HEK293T (cell line): ENCODE results near the gene ZNF543.

Source experiments
- ARNT ChIP-seq: fragments of 450-650 bp; IDR thresholded peaks from 2 replicates; pipeline ENCODE4 v1.6.1; 2017; ENCODE audit warnings: mild to moderate bottlenecking
- BHLHE40 ChIP-seq: fragments of 450-650 bp; IDR thresholded peaks from 2 replicates; pipeline ENCODE4 v1.6.1; 2016; ENCODE audit warnings: mild to moderate bottlenecking, moderate library complexity, borderline replicate concordance
- HDGF ChIP-seq: fragments of 450-650 bp; IDR thresholded peaks from 2 replicates; pipeline ENCODE4 v1.6.1; 2017; ENCODE audit warnings: antibody characterized with exemption, borderline replicate concordance
- SP1 ChIP-seq: fragments of 450-650 bp; IDR thresholded peaks from 2 replicates; pipeline ENCODE4 v1.6.1; 2017
- SUZ12 ChIP-seq: fragments of 450-650 bp; IDR thresholded peaks from 2 replicates; pipeline ENCODE4 v1.6.1; 2016; ENCODE audit warnings: mild to moderate bottlenecking

DNA sequence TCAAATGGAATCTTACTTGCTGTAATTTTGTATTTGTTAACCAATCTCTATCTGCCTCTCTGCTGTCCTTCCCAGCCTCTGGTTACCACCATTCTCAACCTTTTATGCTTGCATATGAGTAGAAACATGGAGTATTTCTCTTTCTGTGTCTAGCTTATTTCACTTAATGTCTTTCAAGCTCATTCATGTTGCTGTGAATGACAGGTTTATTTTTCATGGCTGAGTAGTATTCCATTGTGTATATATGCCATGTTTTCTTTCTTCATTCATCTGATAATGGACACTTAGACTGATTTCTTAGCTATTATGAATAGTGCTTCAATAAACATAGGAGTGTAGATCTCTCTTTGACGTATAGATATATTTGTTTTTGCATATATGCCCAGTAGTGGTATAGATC, 26.6 kb upstream of the ZNF543 start:
- TF ChIP-seq SUZ12 (no peak), BHLHE40 (no peak), ARNT (no peak), SP1 (no peak), HDGF (no peak)
